GM12892 (cell line): ENCODE results near the gene LOXL1.

Experiments
- DNase-seq: peaks from one replicate; pipeline ENCODE4 v3.0.0; 2011; ENCODE audit not compliant: insufficient read length
- FAIRE-seq: peaks from 2 replicates; lab custom pipeline; 2011; peaks lifted over from hg19 to GRCh38; lab: Jason Lieb, UNC
- POLR2A ChIP-seq: IDR thresholded peaks from 2 replicates; pipeline ENCODE4 v1.6.1; 2011; ENCODE audit warnings: low read depth, low read length, control low read depth
- POLR2AphosphoS5 ChIP-seq: IDR thresholded peaks from 2 replicates; pipeline ENCODE4 v1.6.1; 2011; ENCODE audit warnings: low read depth, low read length, control low read depth
- TAF1 ChIP-seq: IDR thresholded peaks from 2 replicates; pipeline ENCODE4 v1.6.1; 2011; ENCODE audit warnings: low read depth, mild to moderate bottlenecking, control low read depth, low read length, borderline replicate concordance

The LOXL1 gene

DNA sequence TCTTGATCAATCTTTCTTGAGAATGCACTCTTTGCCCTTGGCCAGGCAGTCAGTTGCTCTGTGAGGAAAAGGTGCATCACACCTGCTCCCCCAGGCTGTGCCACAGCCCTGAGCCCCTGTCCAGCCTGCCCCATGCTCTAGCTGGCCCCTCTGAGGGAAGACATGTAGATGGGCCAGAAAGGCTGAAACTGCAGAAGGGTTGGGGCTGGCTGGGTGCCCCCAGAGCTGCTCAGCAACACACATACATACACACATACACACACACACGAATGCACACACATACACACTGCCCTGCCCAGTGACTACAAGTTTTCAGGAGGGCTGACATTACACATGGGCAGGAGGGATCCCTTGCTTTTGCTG is 36.5 kb upstream of the LOXL1 start:
- FAIRE-seq = no peak
- no peak for DNase-seq
- no peak for TF ChIP-seq POLR2AphosphoS5
- no peak for TF ChIP-seq POLR2A
- no peak for TF ChIP-seq TAF1

GRCh38 chr15:73891328-73892315 is 34.6 kb upstream of the LOXL1 start:
- FAIRE-seq (no peak), DNase-seq (no peak)
- TF ChIP-seq POLR2A (no peak), TAF1 (no peak), POLR2AphosphoS5 (no peak)

DNA sequence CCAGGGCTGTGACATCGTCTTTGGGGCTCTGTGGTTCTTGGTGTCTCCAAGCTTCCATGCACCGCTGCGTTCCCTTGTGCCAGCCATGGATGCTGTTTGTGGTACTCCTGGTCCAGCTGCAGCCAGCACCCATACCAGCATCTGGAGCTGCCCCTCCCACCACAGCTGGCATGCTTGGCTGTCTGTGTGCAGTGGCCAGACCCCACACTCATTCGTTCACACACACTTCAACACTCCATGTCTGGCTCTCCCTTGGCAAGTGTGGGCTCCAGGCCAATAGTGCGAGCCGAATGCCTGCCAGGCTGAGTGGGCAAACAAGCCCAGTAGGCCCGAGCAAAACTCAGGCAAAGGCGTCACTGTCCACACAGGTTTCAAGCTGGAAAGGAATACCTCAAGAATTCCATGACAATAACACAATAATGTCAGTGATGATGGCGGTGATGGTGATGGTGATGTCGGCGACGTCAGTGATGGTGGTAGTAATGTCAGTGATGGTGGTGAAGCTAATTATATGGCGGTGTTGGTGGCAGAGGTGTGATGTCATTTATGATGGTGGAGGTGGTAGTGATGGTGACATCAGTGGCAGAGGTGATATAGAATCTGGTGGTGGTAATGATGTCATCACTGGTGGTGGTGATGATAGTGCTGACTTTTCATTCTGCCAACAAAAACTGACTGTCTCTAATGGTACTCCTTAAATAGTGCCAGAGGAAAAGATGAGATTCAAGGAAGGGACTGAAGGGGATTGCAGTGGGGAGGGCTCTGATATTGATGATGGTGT is 33.6 kb upstream of the LOXL1 start:
- DNase-seq = no peak
- FAIRE-seq = no peak
- TF ChIP-seq POLR2A (no peak), POLR2AphosphoS5 (no peak), TAF1 (no peak)

DNA sequence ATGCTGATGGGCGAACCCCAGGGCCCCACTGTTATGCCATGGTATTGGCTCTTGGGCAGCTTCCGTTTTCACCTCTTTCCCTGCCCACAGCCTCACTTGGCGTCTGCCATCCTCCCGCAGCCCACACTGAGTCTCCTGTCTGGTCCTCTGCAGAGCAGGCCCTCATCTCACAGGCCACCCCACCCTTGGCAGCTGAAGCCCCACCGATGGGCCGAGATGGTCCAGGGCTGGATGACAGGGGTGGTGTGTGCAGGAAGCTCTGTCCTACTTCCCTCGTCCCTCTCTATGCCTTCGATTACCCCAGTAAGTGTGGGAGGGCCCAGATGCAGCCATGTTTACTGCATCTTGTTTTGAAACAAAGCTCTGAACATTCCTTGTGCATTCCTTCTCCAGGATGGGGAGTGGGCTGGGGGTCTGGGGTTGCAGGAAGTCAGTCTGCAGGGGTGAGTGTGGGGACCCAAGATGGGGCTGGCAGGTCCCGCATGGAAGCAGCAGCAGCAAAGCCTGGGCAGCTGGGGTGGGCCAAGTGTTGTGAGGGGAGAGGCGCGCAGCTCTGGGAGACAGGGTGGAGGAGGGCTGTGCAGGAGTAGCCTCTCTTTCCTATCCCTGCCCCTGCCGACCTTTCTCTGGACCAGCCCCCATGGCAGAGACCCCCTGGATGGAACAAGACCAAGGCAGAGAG is 32.0 kb upstream of the LOXL1 start:
- TF ChIP-seq POLR2A (no peak), TAF1 (no peak), POLR2AphosphoS5 (no peak)
- FAIRE-seq (no peak), DNase-seq (no peak)

DNA sequence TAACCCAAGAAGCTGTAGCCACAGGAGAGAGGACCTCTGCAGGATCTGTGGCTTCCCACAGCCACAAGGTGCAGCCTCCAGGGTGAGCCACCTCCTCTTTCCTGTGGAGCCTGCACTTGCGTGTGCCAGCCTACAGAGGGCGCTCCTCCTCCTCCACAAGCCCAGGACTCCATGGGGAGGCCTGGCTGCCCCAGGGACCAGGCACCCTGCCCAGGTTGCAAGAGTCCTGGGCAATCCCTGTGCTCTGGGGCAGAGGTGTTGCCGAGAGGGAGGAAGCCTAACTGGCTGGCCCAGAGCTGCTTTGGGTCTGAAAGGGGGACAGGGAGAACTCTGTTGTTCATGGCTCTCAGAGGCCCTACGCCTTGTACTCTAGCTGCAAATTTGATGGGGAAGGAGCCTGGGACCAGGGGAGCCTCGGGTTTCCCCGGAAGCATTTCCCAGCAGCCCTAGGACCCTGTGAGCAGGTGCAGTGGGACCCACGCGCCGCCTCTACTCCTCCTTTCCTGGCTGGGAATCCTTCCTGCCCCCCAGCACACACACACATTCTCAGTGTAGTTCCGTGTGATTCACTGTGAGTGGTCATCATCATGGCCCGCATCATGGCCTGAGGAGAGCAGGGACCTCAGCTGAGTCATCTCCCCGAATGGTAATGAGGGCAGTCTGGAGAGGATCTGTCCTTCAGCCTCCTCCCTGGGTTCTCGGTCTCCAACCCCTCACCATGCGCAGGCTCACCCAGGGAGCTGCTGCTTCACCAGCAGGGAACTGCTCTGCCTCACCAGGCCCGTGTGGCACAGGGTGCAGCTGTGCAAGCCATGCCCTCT is 28.6 kb upstream of the LOXL1 start:
- TF ChIP-seq POLR2A = no peak
- no peak for TF ChIP-seq POLR2AphosphoS5
- no peak for TF ChIP-seq TAF1
- peak; percentile 86 for DNase-seq
- no peak for FAIRE-seq

GRCh38 chr15:73899197-73900094 is 26.8 kb upstream of the LOXL1 start:
- no peak for DNase-seq
- FAIRE-seq = no peak
- TF ChIP-seq POLR2A = no peak
- TF ChIP-seq TAF1 = no peak
- no peak for TF ChIP-seq POLR2AphosphoS5

- TF ChIP-seq TAF1 (no peak), POLR2AphosphoS5 (no peak), POLR2A (no peak)
- no peak for DNase-seq
- no peak for FAIRE-seq
Measured at GRCh38 chr15:73900095-73900712, 26.1 kb upstream of the LOXL1 start.

DNA sequence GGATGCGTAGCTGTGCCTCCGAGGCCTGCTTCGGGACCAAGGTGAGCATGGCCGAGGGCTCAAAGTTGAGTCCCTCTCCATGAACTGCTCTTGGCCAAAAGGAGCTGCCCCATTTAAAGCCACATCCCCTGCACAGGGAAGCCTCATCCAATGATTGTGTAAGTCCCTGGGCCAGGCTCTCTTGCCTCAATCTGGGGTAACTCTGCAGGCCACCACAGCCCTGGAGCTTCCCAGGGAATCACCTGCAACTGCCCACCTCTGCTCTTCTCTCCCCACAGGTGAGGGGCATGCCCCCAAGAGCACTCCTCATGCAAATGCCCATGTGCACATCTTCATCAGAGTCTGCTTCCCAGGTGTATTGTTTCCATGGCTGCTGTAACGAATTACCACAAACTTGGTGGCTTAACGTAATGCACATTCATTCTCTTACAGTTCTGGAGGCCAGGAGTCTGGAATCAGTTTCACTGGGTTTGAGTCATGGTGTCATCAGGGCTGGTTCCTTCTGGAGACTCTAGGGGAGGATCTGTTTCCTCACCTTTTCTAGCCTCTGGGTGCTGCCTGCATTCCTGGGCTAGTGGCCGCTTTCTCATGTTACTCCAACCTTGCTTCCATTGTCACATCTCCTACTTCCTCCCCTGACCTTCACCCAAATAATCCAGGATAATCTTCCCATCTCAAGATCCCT is 25.0 kb upstream of the LOXL1 start:
- TF ChIP-seq TAF1 = no peak
- TF ChIP-seq POLR2AphosphoS5 = no peak
- TF ChIP-seq POLR2A = no peak
- no peak for FAIRE-seq
- no peak for DNase-seq
